Measurements from ENCODE around the gene HPCAL1.
"Not testable (repeated sequence)": the region's sequence is repeated elsewhere in the genome, so short reads cannot be mapped to it uniquely, and the experiment has no call there.

GRCh38 chr2:10457195-10457594, 154.5 kb downstream of the HPCAL1 start:
- not testable (repeated sequence) for TF ChIP-seq CTCF (IDR thresholded peaks at IDR 0.05; ENCODE audit: insufficient read depth, low read length, poor library complexity, severe bottlenecking); EZH2phosphoT487 (conservative IDR thresholded peaks at IDR 0.05; ENCODE audit: low read length)

Measured in SU-DHL-6 (cell line).